Natural killer cell (primary cell): Measurements from ENCODE around the gene RAX2. TPM values are rescaled to one million over a fixed set of nuclear protein-coding genes. Genes with fewer than 3 reads are reported as not detected.

Experiments
- ATAC-seq, 3 donors: fragments of 150-1000 bp in 2 of 3; fragments of 200-7000 bp in 1 of 3; cut with Tn5 transposase; 1 replicate in 1 of 3; 2 replicates in 2 of 3; pipeline ENCODE4 v1.10.0; 2021; ENCODE audit warnings: mild to moderate bottlenecking in 2 of 3, moderate library complexity in 2 of 3
- DNase-seq, 2 donors: peaks; one replicate each; pipeline versions ENCODE4 v3.0.0 to v3.0.0-alpha.2; 2013 to 2021; ENCODE audit warnings: mixed read lengths in 1 of 2
- H3K27ac ChIP-seq: one replicate; pipeline ENCODE4 v1.5.1; 2013; ENCODE audit warnings: mild to moderate bottlenecking, low read length
- H3K27me3 ChIP-seq: one replicate; pipeline ENCODE4 v1.6.1; 2013; ENCODE audit warnings: low read length; ENCODE audit not compliant: control insufficient read depth, insufficient read depth
- H3K36me3 ChIP-seq: one replicate; pipeline ENCODE4 v1.6.1; 2013; ENCODE audit warnings: low read length; ENCODE audit not compliant: control insufficient read depth, insufficient read depth
- H3K4me1 ChIP-seq: one replicate; pipeline ENCODE4 v1.6.1; 2013; ENCODE audit warnings: low read length; ENCODE audit not compliant: control insufficient read depth, insufficient read depth
- H3K4me3 ChIP-seq: one replicate; pipeline ENCODE4 v1.5.1; 2013; ENCODE audit warnings: low read length
- H3K9me3 ChIP-seq: one replicate; pipeline ENCODE4 v1.6.1; 2013; ENCODE audit warnings: low read length; ENCODE audit not compliant: control insufficient read depth, insufficient read depth
- H3K27ac Mint-ChIP-seq, 2 donors: one replicate each; pipeline ENCODE4 v1.8.0; 2022; ENCODE audit warnings: mild to moderate bottlenecking in 2 of 2, mixed read lengths in 2 of 2, moderate library complexity in 1 of 2
- H3K27me3 Mint-ChIP-seq, 2 donors: one replicate each; pipeline ENCODE4 v1.8.0; 2022; ENCODE audit warnings: low read depth in 2 of 2, mixed read lengths in 2 of 2
- H3K36me3 Mint-ChIP-seq: one replicate; pipeline ENCODE4 v1.8.0; 2022; ENCODE audit warnings: mixed read lengths
- H3K4me1 Mint-ChIP-seq, 2 donors: one replicate each; pipeline ENCODE4 v1.8.0; 2022; ENCODE audit warnings: mixed read lengths in 2 of 2
- H3K4me3 Mint-ChIP-seq: one replicate; pipeline ENCODE4 v1.8.0; 2022; ENCODE audit warnings: mild to moderate bottlenecking, moderate library complexity, mixed read lengths
- H3K9me3 Mint-ChIP-seq, 2 donors: one replicate each; pipeline ENCODE4 v1.8.0; 2022; ENCODE audit warnings: mixed read lengths in 2 of 2
- CTCF ChIP-seq: fragments of 200-600 bp; IDR thresholded peaks from one replicate; pipeline ENCODE4 v1.8.0; 2022; ENCODE audit warnings: antibody characterized with exemption
- WGBS: methylation state at CpG from one replicate; pipeline ENCODE4 v1.1.7; 2013; ENCODE audit warnings: missing lambda C conversion rate; ENCODE audit not compliant: insufficient coverage; 5-methylcytosine and 5-hydroxymethylcytosine counted together
- intact Hi-C: fragments of 100-400 bp; cut with micrococcal nuclease; formaldehyde crosslinking; loops from one replicate; pipeline ENCODE4 v1.14.2; 2022
- total RNA-seq, 4 donors: library from RNA; stranded (reverse); fragments of 120-200 nt in 1 of 4; gene quantifications; one replicate each; pipeline versions ENCODE4 v1.2.3 to v1.2.4, GENCODE V29; 2013 to 2022

The RAX2 gene
- total RNA-seq, 3 donors from 2014 or later (not counting 1 experiment from before 2014, with no cell fraction given): not detected

DNA sequence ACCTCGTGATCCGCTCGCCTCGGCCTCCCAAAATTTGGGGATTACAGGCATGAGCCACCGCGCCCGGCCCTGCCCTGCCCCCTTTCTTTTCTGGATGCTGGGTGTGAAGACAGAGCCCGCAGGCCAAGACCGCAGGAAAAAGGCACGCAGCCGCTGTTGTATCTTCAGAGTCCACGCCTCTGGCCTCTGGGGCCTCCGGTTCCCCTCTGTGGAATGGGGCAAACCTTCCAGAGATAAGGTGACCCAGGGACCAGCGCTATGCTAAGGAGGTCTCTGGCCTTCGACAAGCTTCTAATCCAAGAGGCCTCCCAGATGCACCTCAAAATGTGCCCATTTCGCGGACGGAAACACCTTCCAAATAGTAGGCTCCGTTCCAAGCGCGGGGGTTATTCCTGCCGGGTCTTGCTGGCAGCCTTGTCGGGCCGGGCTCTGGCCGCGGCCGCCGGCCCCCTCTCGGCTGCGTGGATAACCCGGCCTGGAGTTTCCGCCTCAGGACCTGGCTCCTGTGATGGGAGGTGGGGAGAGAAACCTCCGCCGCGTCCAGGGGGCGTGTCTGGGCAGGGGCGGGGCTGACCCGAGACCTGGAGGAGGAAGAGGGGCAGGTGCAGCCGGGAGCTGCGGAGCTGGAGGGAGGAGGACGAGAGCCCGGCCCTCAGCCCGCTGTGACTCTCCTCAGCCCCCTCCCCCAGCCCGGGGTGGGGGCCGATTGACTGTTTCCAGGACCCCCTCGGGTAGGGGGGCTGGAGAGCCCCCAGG, 50.7 kb downstream of the RAX2 start:
- no peaks in the 10 kb centered on the region for H3K36me3 Mint-ChIP-seq
- WGBS: 24% methylated on average over 42 of the region's 46 CpGs
- Histone ChIP-seq H3K36me3 (no peaks in the 10 kb centered on the region), H3K27me3 (peaks cover 29% of the 10 kb centered on the region), H3K27ac (no peak overlapping the region), H3K4me3 (peak overlapping the region; percentile 32), H3K4me1 (peaks cover 19% of the 10 kb centered on the region), H3K9me3 (no peaks in the 10 kb centered on the region)
- TF ChIP-seq CTCF: no peak
- H3K4me1 Mint-ChIP-seq: peaks cover 0 to 16% of the 10 kb centered on the region in 2 donors
- H3K9me3 Mint-ChIP-seq: no peaks in the 10 kb centered on the region
- DNase-seq (peak; percentile 83 to 90), ATAC-seq (peak; percentile 95 to 98 (median 98))
- H3K27ac Mint-ChIP-seq: peak overlapping the region in 1 of 2 donors; percentile 36
- peaks cover 0 to 23% of the 10 kb centered on the region in 2 donors for H3K27me3 Mint-ChIP-seq
- intact Hi-C loops: loop anchor here (5.0 kb wide), 1 partner anchor 101 kb away; no protein-coding TSS in a partner anchor
- H3K4me3 Mint-ChIP-seq: peak overlapping the region; percentile 64

- intact Hi-C loops: loop anchor here (5.0 kb wide), 1 partner anchor 102 kb away; no protein-coding TSS in a partner anchor
- H3K27me3 ChIP-seq: peaks cover 29% of the 10 kb centered on the region
- WGBS: 44% methylated on average over 9 of the region's 9 CpGs
- Mint-ChIP-seq H3K36me3 (no peaks in the 10 kb centered on the region), H3K27me3 (peaks cover 0 to 23% of the 10 kb centered on the region in 2 donors), H3K4me1 (peaks cover 0 to 16% of the 10 kb centered on the region in 2 donors), H3K4me3 (peak overlapping the region; percentile 64), H3K27ac (peak overlapping the region in 1 of 2 donors; percentile 36), H3K9me3 (no peaks in the 10 kb centered on the region)
- no peaks in the 10 kb centered on the region for H3K36me3 ChIP-seq
- H3K27ac ChIP-seq: no peak overlapping the region
- H3K4me1 ChIP-seq: peaks cover 19% of the 10 kb centered on the region
- H3K4me3 ChIP-seq: no peak overlapping the region
- no peak for ATAC-seq
- H3K9me3 ChIP-seq: no peaks in the 10 kb centered on the region
- no peak for TF ChIP-seq CTCF
- no peak for DNase-seq
Measured at GRCh38 chr19:3720349-3720917, 51.6 kb downstream of the RAX2 start.

DNA sequence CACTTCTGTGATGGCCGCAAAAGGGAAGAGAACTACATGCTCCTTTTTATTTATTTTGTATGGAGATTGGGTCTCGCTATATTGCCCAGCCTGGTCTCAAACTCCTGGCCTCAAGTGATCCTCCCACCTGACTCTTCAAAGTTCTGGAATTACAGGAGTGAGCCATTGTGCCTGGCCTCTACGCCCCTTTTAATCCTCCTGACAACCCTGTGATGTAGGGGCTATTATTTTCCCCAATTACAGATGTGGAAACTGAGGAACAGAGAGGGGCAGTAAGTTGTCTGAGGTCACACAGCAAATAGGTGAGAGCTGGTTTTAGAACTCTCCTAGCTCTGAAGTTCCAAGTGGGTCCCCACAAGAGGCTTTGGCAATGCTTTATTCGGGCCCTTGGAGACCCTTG, 52.2 kb downstream of the RAX2 start:
- WGBS: 95% methylated on average over 2 of the region's 4 CpGs
- intact Hi-C loops: loop anchor here (5.0 kb wide), 1 partner anchor 102 kb away; no protein-coding TSS in a partner anchor
- H3K27me3 Mint-ChIP-seq: peaks cover 0 to 23% of the 10 kb centered on the region in 2 donors
- ATAC-seq (no peak), DNase-seq (no peak)
- peaks cover 19% of the 10 kb centered on the region for H3K4me1 ChIP-seq
- H3K9me3 Mint-ChIP-seq: no peaks in the 10 kb centered on the region
- no peaks in the 10 kb centered on the region for H3K36me3 Mint-ChIP-seq
- H3K27ac Mint-ChIP-seq: no peak overlapping the region
- no peaks in the 10 kb centered on the region for H3K36me3 ChIP-seq
- no peak overlapping the region for H3K27ac ChIP-seq
- H3K4me1 Mint-ChIP-seq: peaks cover 0 to 16% of the 10 kb centered on the region in 2 donors
- no peak for TF ChIP-seq CTCF
- peaks cover 29% of the 10 kb centered on the region for H3K27me3 ChIP-seq
- H3K4me3 Mint-ChIP-seq: no peak overlapping the region
- no peak overlapping the region for H3K4me3 ChIP-seq
- no peaks in the 10 kb centered on the region for H3K9me3 ChIP-seq

Other genes starting within 250 kb of the RAX2 start
- 10 to 100 TPM in 1 of 3 donors, 1 to 10 TPM in 2; 5.9 to 11.6 (median 6.4) TPM for gene TEKTIP1, start 233.1 kb downstream of the RAX2 start, total RNA-seq
- 10 to 100 TPM; 29.8 to 34.5 (median 33.6) TPM for gene MFSD12, start 214.6 kb downstream of the RAX2 start, total RNA-seq
- gene HMG20B, start 199.3 kb downstream of the RAX2 start, total RNA-seq: 10 to 100 TPM; 45.8 to 57.5 (median 52.1) TPM
- gene GIPC3, start 186.8 kb downstream of the RAX2 start, total RNA-seq: under 1 TPM; 0.28 to 0.66 (median 0.56) TPM
- 1 to 10 TPM; 1.4 to 2.1 (median 2.1) TPM for gene TBXA2R, start 165.4 kb downstream of the RAX2 start, total RNA-seq
- 10 to 100 TPM; 33.6 to 42.2 (median 40.8) TPM for gene CACTIN, start 145.4 kb downstream of the RAX2 start, total RNA-seq
- gene PIP5K1C, start 71.8 kb downstream of the RAX2 start, total RNA-seq: 10 to 100 TPM; 35.0 to 49.2 (median 36.8) TPM
- gene TJP3, start 63.8 kb downstream of the RAX2 start, total RNA-seq: 1 to 10 TPM; 1.1 to 2.9 (median 1.3) TPM
- gene APBA3, start 10.5 kb downstream of the RAX2 start, total RNA-seq: 10 to 100 TPM; 39.9 to 53.6 (median 43.8) TPM
- gene MRPL54, start 9.5 kb downstream of the RAX2 start, total RNA-seq: 10 to 100 TPM; 54.1 to 60.5 (median 55.5) TPM
- 100 to 1,000 TPM; 269 to 353 (median 317) TPM for gene MATK, start 14.2 kb upstream of the RAX2 start, total RNA-seq
- 1 to 10 TPM; 1.6 to 4.4 (median 1.7) TPM for gene ZFR2, start 96.8 kb upstream of the RAX2 start, total RNA-seq
- not detected for gene ATCAY, start 108.5 kb upstream of the RAX2 start, total RNA-seq
- not detected for gene NMRK2, start 160.8 kb upstream of the RAX2 start, total RNA-seq
- 10 to 100 TPM; 54.3 to 66.4 (median 58.1) TPM for gene DAPK3, start 198.9 kb upstream of the RAX2 start, total RNA-seq
- gene EEF2, start 213.2 kb upstream of the RAX2 start, total RNA-seq: 1,000 to 10,000 TPM; 1,302 to 1,442 (median 1,437) TPM
- 10 to 100 TPM; 25.4 to 39.4 (median 26.8) TPM for gene PIAS4, start 235.5 kb upstream of the RAX2 start, total RNA-seq